Measurements from ENCODE around the gene FEM1C. TPM values are rescaled to one million over a fixed set of nuclear protein-coding genes. Genes with fewer than 3 reads are reported as not detected.
"Not testable (repeated sequence)": the region's sequence is repeated elsewhere in the genome, so short reads cannot be mapped to it uniquely, and the experiment has no call there.

FEM1C gene
- total RNA-seq, 1 donor from 2014 or later, result 19.1 TPM

GRCh38 chr5:115522832-115523403 lies 21.7 kb downstream of the FEM1C start:
- DNase-seq (ENCODE audit: low spot score), result no peak

- DNase-seq (ENCODE audit: low spot score), result no peak
These were observed 24.4 kb downstream of the FEM1C start for GRCh38 chr5:115520191-115520590.

- no peak for DNase-seq (ENCODE audit: low spot score)
These were observed 28.2 kb downstream of the FEM1C start for GRCh38 chr5:115516372-115516771.

- no peak for DNase-seq (ENCODE audit: low spot score)
These were observed 30.4 kb downstream of the FEM1C start for GRCh38 chr5:115514220-115514619.

GRCh38 chr5:115511632-115512031 lies 32.9 kb downstream of the FEM1C start:
- no peak for DNase-seq (ENCODE audit: low spot score)

DNA sequence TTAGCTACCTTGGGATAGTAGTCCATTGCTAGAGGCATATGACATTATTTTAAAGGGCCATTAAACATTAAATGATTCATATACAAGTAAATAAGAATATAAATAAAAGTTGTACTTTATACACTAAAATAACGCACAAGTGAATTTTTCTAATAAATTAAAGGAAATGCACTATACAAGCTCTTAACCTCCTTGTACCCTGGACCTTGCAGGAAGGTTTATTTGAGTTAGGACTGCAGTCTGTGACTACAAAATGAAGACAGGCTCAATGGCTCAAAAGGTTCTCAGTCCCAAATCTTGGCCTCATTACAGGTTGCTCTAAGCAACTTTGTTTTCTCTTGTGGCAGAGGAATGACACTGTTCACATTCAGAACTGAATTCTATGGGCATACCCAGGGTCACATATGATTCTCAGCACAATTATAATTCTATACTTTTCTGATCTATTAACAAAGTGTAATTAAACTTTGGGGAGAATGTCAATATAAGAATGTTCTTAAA lies 34.4 kb downstream of the FEM1C start:
- DNase-seq (ENCODE audit: low spot score), result no peak

GRCh38 chr5:115509547-115509946 lies 35.0 kb downstream of the FEM1C start:
- DNase-seq (ENCODE audit: low spot score), result no peak

GRCh38 chr5:115507681-115508080 lies 36.9 kb downstream of the FEM1C start:
- DNase-seq (ENCODE audit: low spot score), result no peak

DNA sequence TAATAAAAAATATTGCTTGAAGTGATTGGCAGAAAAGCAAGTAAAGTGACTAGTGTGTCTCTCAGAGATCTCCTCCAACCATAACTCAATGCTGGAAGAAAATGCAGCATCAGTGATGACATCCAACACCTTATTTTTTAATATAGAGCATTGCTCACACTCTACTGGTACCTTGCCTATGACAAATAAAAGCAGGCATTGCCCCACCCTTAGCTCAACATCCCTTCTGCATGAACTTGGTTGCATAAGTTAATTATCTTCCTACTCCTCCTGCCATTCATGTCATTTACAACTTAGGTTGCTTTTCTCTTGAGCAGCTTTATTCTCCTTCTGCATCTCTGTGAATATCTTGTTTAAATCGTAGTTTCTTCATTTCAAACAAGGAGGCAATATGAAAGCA lies 41.2 kb downstream of the FEM1C start:
- no peak for DNase-seq (ENCODE audit: low spot score)

GRCh38 chr5:115501464-115502210 lies 42.9 kb downstream of the FEM1C start:
- no peak for DNase-seq (ENCODE audit: low spot score)

GRCh38 chr5:115500225-115500624 lies 44.4 kb downstream of the FEM1C start:
- no peak for DNase-seq (ENCODE audit: low spot score)

GRCh38 chr5:115496936-115497576 lies 47.5 kb downstream of the FEM1C start:
- no peak for DNase-seq (ENCODE audit: low spot score)

DNA sequence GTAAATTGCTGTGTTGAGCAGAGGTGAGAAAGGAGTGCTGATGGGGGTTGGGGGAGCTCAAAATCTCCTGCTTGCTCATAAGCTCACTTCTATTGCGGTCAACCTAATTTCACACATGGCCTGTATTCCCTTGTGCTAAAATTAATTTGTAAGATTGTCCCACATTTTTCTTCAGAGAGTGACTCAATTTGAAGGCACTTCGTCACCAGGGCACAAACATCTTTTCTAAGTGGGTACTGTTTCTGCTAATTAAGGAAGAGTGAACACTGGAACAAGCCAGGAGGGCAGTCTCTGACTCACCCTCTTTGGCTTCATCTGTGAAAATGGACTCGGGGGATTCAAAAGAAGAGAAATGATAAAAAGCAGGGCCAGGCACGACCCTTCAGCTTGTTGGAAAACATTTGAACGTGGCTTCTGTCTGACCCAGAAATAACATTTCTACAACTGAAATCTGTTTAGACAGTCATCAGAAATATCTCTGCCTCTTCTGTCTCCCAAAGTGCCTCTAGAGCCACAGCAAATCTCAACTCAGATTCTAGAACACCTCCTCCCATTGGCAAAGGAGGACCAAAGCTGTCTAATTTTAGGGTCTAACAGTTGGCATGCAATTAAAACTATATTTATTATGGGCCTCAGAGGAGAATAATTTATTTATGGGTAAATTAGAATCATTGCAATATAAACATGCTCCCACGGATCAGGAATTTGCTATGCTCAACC lies 49.8 kb downstream of the FEM1C start:
- no peak for DNase-seq (ENCODE audit: low spot score)

GRCh38 chr5:115490596-115490995 lies 54.0 kb downstream of the FEM1C start:
- DNase-seq (ENCODE audit: low spot score), result no peak

DNA sequence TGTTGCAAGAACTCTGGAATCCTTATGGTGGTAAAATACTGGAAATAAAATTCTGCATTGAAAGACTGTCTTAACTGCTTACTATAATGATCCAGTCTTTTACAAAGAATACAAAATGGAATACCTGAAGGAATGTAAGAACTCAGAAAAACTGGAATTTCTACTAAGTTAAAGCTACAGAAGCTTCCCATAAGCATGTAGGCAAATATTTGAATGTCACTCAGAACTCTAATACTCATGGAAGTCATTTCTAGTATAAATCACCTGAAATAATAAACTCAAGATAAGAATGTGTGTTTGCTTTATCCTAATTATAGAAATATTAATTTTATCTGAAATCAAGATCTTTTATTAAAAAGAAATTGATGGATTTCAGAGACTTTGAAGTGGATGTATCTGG lies 54.8 kb downstream of the FEM1C start:
- no peak for DNase-seq (ENCODE audit: low spot score)

DNA sequence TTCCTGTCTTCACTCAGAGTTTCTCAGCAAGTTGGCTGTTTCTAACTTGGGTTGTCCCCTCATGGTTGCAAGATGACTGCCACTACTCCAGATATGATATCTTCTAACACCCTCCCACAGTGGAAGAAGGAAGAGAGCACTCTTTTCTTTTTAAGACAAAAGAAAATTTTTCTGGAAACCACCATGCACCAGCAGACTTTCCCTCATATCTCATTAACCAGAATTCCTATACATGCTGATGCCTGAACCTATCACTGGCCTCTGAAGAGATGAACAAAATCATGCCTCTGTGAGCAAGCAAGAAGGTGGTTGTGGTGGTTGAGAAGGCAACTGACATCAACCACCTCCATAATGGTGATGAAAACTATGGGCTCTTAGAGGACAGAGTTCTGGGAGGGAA lies 56.8 kb downstream of the FEM1C start:
- no peak for DNase-seq (ENCODE audit: low spot score)

DNA sequence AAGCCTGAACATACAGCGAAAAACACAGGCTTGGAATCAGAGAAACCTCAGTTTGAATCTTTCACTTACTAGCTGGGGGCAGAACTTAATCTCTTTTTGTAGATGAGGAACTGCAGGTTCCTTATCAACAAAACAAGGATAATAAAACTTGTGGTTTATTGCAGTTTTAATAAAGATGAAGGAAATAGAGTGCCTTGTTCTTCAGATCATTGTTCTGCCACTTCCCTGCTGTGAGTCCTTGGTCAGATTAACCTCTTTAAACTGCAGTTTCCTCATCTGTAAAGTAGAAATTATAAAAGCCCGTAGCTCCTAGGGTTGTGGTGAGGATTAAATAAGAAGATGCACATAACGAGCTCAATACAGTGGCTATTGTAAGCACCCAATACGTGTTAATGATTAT lies 57.4 kb downstream of the FEM1C start:
- DNase-seq (ENCODE audit: low spot score), result no peak

DNA sequence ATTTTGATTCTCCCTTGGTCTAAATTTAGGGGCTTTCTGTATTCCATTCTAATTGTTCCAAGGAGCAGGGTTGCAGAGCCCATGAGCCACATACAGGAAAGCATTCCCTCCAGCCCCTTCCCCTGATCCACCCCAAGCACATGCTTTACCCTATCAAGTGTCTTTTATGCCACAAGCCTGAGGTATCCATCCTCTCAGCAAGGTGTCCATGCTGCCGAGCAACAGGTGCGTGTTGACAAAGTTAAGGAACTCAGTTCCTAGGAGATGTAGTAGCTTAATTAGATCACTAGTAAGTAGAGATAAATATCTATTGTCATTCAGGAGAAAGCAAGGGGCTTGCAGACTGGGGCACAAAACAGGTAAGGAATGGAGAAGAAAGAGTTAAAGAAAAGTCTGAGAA lies 57.8 kb downstream of the FEM1C start:
- DNase-seq (ENCODE audit: low spot score), result no peak

- DNase-seq (ENCODE audit: low spot score), result no peak
These were observed 60.2 kb downstream of the FEM1C start for GRCh38 chr5:115484368-115484767.

DNA sequence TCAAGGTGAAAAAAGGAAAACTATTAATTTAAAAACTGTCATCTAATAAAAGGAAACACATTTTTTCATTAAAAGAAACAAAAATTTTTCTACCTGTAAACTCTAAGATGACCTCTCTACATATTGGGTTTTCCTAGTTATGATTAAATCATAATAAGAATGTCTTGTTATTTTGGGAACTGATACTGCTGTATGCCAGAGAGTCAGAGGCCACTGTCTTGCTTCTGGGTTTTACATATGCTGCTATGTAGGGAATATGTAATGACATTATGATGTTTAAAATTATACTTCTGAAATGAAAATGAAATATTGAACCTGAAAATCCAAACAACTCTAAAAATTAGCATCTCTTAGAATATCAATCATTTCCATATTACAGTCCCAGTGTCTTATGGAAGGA lies 63.7 kb downstream of the FEM1C start:
- no peak for DNase-seq (ENCODE audit: low spot score)

GRCh38 chr5:115480271-115480670 lies 64.3 kb downstream of the FEM1C start:
- DNase-seq (ENCODE audit: low spot score), result no peak

DNA sequence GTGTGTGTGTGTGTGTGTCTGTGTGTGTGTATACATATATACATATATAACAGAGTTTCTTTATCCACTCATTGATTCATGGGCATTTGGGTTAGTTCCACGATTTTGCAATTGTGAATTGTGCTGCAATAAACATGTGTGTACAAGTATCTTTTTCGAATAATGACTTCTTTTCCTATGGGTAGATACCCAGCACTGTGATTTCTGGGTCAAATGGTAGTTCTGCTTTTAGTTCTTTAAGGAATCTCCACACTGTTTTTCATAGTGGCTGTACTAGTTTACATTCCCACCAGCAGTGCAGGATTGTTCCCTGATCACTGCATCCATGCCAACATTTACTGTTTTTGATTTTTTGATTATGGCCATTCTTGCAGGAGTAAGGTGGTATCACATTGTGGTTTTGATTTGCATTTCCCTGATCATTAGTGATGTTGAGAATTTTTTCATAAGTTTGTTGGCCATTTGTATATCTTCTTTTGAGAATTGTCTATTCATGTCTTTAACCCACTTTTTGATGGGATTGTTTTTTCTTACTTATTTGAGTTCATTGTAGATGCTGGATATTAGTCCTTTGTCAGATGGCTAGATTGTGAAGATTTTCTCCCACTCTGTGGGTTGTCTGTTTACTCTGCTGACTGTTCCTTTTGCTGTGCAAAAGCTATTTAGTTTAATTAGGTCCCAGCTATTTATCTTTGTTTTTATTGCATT lies 65.3 kb downstream of the FEM1C start:
- not testable (repeated sequence) for DNase-seq (ENCODE audit: low spot score)

Measured in ureter (tissue), 1 donor.